Smooth muscle cell (in vitro differentiated cells): ENCODE data around the gene SLC25A48. TPM values are rescaled to one million over a fixed set of nuclear protein-coding genes. Genes with fewer than 3 reads are reported as not detected.

Source experiments
- DNase-seq: peaks from one replicate; lab custom pipeline; 2025; ENCODE audit not compliant: unreplicated experiment; lab: John Stamatoyannopoulos, UW
- H2AFZ ChIP-seq: fragments of 200-600 bp; sonication (generic); 2 replicates; pipeline ENCODE4 v1.6.0; 2016; ENCODE audit warnings: antibody characterized with exemption, low read depth, mild to moderate bottlenecking
- H3F3A ChIP-seq: fragments of 200-600 bp; sonication (generic); 2 replicates; pipeline ENCODE4 v1.6.0; 2017; ENCODE audit warnings: antibody characterized with exemption, low read depth
- H3K27ac ChIP-seq: fragments of 200-600 bp; sonication (generic); 2 replicates; pipeline ENCODE4 v1.5.1; 2016; ENCODE audit warnings: low read depth, mild to moderate bottlenecking
- H3K27me3 ChIP-seq: fragments of 200-600 bp; sonication (generic); 2 replicates; pipeline ENCODE4 v1.6.1; 2016; ENCODE audit warnings: low read depth, mild to moderate bottlenecking
- H3K36me3 ChIP-seq: fragments of 200-600 bp; sonication (generic); 2 replicates; pipeline ENCODE4 v1.5.1; 2016; ENCODE audit warnings: low read depth
- H3K4me1 ChIP-seq: fragments of 200-600 bp; sonication (generic); 2 replicates; pipeline ENCODE4 v1.5.1; 2016; ENCODE audit warnings: low read depth
- H3K4me2 ChIP-seq: fragments of 200-600 bp; sonication (generic); 2 replicates; pipeline ENCODE4 v1.6.0; 2016; ENCODE audit warnings: mild to moderate bottlenecking
- H3K4me3 ChIP-seq: fragments of 200-600 bp; sonication (generic); 2 replicates; pipeline ENCODE4 v1.5.1; 2016; ENCODE audit warnings: mild to moderate bottlenecking
- H3K79me2 ChIP-seq: fragments of 200-600 bp; sonication (generic); 2 replicates; pipeline ENCODE4 v1.6.0; 2016; ENCODE audit warnings: low read depth, mild to moderate bottlenecking
- H3K9ac ChIP-seq: fragments of 200-600 bp; sonication (generic); 2 replicates; pipeline ENCODE4 v1.6.0; 2016; ENCODE audit warnings: low read depth
- H3K9me3 ChIP-seq: fragments of 200-600 bp; sonication (generic); replicated peaks from 2 replicates; pipeline ENCODE4 v1.5.1; 2016; ENCODE audit warnings: low read depth
- H4K20me1 ChIP-seq: fragments of 200-600 bp; sonication (generic); 2 replicates; pipeline ENCODE4 v1.6.0; 2016; ENCODE audit warnings: low read depth
- WGBS: methylation state at CpG from one replicate; pipeline ENCODE4 v1.1.7; 2016; ENCODE audit warnings: low lambda C conversion rate; 5-methylcytosine and 5-hydroxymethylcytosine counted together
- polyA plus RNA-seq: library from polyadenylated mRNA; unstranded; fragments of >200 nt; fragmentation: Nextera tagmentation; extraction: Ambion mirVana; gene quantifications from 2 replicates; pipeline ENCODE4 v1.2.1, GENCODE V29; 2016
- total RNA-seq: library from RNA; depleted of rRNA; stranded (reverse); fragments of >200 nt; gene quantifications from 2 replicates; pipeline ENCODE4 v1.2.3, GENCODE V29; 2014
- TF ChIP-seq, protein P1 (sequence below): fragments of 200-600 bp; sonication (generic); IDR thresholded peaks from 2 replicates; pipeline ENCODE4 v1.5.1; 2017; ENCODE audit warnings: borderline replicate concordance, mild to moderate bottlenecking, antibody characterized with exemption; ENCODE audit not compliant: insufficient read depth, poor library complexity, severe bottlenecking

Gene SLC25A48
- total and polyA plus RNA-seq, 2 experiments from 2014 or later, result 0.85 to 4.0 TPM

GRCh38 chr5:135894276-135894675 lies 59.8 kb downstream of the SLC25A48 start:
- H3K4me1 ChIP-seq, result no peaks in the 10 kb centered on the region
- no peak overlapping the region for H2AFZ ChIP-seq
- no peaks in the 10 kb centered on the region for H3F3A ChIP-seq
- H3K27me3 ChIP-seq, result peaks cover 42% of the 10 kb centered on the region
- H3K9me3 ChIP-seq, result no peaks in the 10 kb centered on the region
- H3K9ac ChIP-seq, result no peak overlapping the region
- no peak for DNase-seq
- no peak overlapping the region for H3K4me3 ChIP-seq
- WGBS, result 63% methylated on average over 8 of the region's 8 CpGs
- no peaks in the 10 kb centered on the region for H3K36me3 ChIP-seq
- H3K4me2 ChIP-seq, result no peak overlapping the region
- no peaks in the 10 kb centered on the region for H3K79me2 ChIP-seq
- TF ChIP-seq, protein P1, sequence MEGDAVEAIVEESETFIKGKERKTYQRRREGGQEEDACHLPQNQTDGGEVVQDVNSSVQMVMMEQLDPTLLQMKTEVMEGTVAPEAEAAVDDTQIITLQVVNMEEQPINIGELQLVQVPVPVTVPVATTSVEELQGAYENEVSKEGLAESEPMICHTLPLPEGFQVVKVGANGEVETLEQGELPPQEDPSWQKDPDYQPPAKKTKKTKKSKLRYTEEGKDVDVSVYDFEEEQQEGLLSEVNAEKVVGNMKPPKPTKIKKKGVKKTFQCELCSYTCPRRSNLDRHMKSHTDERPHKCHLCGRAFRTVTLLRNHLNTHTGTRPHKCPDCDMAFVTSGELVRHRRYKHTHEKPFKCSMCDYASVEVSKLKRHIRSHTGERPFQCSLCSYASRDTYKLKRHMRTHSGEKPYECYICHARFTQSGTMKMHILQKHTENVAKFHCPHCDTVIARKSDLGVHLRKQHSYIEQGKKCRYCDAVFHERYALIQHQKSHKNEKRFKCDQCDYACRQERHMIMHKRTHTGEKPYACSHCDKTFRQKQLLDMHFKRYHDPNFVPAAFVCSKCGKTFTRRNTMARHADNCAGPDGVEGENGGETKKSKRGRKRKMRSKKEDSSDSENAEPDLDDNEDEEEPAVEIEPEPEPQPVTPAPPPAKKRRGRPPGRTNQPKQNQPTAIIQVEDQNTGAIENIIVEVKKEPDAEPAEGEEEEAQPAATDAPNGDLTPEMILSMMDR, result no peak
- no peak overlapping the region for H3K27ac ChIP-seq
- H4K20me1 ChIP-seq, result no peaks in the 10 kb centered on the region

- Histone ChIP-seq H3K27me3 (peaks cover 47% of the 10 kb centered on the region), H3K27ac (no peak overlapping the region), H3F3A (no peaks in the 10 kb centered on the region), H4K20me1 (no peaks in the 10 kb centered on the region), H3K9me3 (no peaks in the 10 kb centered on the region), H3K4me2 (no peak overlapping the region), H2AFZ (no peak overlapping the region), H3K4me1 (no peaks in the 10 kb centered on the region), H3K79me2 (no peaks in the 10 kb centered on the region), H3K36me3 (no peaks in the 10 kb centered on the region), H3K4me3 (no peak overlapping the region), H3K9ac (no peak overlapping the region)
- DNase-seq, result no peak
- TF ChIP-seq, protein P1, result no peak
- WGBS, result 53% methylated on average over 2 of the region's 2 CpGs
These were observed 60.3 kb downstream of the SLC25A48 start for GRCh38 chr5:135894789-135895188.

DNA sequence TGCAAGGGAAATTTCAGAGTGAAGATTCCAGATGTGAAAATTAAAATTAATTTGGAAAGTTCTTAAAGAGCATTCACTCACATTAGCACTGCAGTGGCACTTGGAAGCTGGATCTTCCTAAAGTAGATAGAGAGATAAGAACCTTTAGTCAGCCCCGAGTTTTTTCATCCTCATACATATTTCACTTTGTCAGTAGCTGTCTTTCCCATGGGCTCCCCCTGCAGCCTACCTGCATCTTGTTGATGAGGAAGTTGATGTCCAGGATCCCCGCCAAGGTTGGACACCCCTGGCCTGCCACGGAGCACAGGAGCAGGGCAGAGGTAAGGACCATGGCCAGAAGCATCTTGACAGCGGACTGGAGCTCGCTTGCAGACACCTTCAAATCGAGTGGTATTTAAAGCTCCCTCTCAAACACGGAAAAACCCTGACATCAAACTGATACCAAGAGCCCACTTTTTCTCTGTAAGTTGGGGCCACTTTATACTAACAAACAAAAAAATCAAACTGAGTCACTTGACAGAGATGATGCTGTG lies 61.1 kb downstream of the SLC25A48 start, which contains the start of gene IL9:
IL9 (minus strand) TSS at position 368 of the 533 bp plus-strand sequence; CDS start at position 343, 25 bp downstream.
- Histone ChIP-seq H3K9me3 (no peaks in the 10 kb centered on the region), H4K20me1 (no peaks in the 10 kb centered on the region), H3K4me2 (no peak within 1 kb of the TSS), H2AFZ (no peak within 1 kb of the TSS), H3K4me3 (no peak within 1 kb of the TSS), H3K36me3 (no peaks in the 10 kb centered on the region), H3K27ac (no peak within 1 kb of the TSS), H3K9ac (no peak within 1 kb of the TSS), H3F3A (no peaks in the 10 kb centered on the region), H3K4me1 (no peaks in the 10 kb centered on the region), H3K79me2 (no peaks in the 10 kb centered on the region), H3K27me3 (peaks cover 55% of the 10 kb centered on the region)
- WGBS, result 51% methylated on average over 7 of the region's 7 CpGs
- no peak for DNase-seq
- TF ChIP-seq, protein P1, result no peak

- Histone ChIP-seq H3K27me3 (peaks cover 86% of the 10 kb centered on the region), H3K27ac (no peak overlapping the region), H3K79me2 (no peaks in the 10 kb centered on the region), H2AFZ (no peak overlapping the region), H3F3A (no peaks in the 10 kb centered on the region), H3K36me3 (no peaks in the 10 kb centered on the region), H3K9ac (no peak overlapping the region), H4K20me1 (no peaks in the 10 kb centered on the region), H3K9me3 (no peaks in the 10 kb centered on the region), H3K4me3 (no peak overlapping the region), H3K4me2 (no peak overlapping the region), H3K4me1 (no peaks in the 10 kb centered on the region)
- 88% methylated on average over 6 of the region's 6 CpGs for WGBS
- DNase-seq, result no peak
- TF ChIP-seq, protein P1, result no peak
These were observed 64.2 kb downstream of the SLC25A48 start for GRCh38 chr5:135898651-135899050.
